GM13977 (cell line): ENCODE results near the gene ADAM10.

ENCODE experiments used
- DNase-seq: peaks from one replicate; pipeline ENCODE4 v3.0.0; 2012; ENCODE audit warnings: low spot score
- CTCF ChIP-seq: IDR thresholded peaks from 2 replicates; pipeline ENCODE4 v1.5.1; 2012; ENCODE audit warnings: mild to moderate bottlenecking, control low read depth; ENCODE audit not compliant: insufficient read depth; ENCODE audit errors: extremely low read depth, missing control alignments
- in situ Hi-C: fragments of 300-500 bp; cut with MboI; formaldehyde crosslinking; loops from one replicate; pipeline ENCODE4 v1.12.0; 2022; ENCODE audit warnings: low sequenced_read_pairs, low pct_unique_long_range_greater_than_20kb, mixed read lengths, inconsistent platforms; ENCODE audit not compliant: unreplicated experiment

ADAM10 gene

GRCh38 chr15:58686286-58686685 is 63.2 kb downstream of the ADAM10 start:
- in situ Hi-C loops, result no loop called here
- DNase-seq, result no peak
- TF ChIP-seq CTCF, result no peak

- no peak for TF ChIP-seq CTCF
- in situ Hi-C loops, result no loop called here
- no peak for DNase-seq
Measured at GRCh38 chr15:58684751-58685150, 64.8 kb downstream of the ADAM10 start.

- DNase-seq, result no peak
- in situ Hi-C loops, result no loop called here
- TF ChIP-seq CTCF, result no peak
Measured at GRCh38 chr15:58684036-58684710, 65.3 kb downstream of the ADAM10 start.

GRCh38 chr15:58682234-58682633 is 67.3 kb downstream of the ADAM10 start:
- in situ Hi-C loops, result no loop called here
- no peak for DNase-seq
- no peak for TF ChIP-seq CTCF

- no peak for TF ChIP-seq CTCF
- in situ Hi-C loops, result no loop called here
- DNase-seq, result no peak
Measured at GRCh38 chr15:58678683-58679082, 70.8 kb downstream of the ADAM10 start.

- in situ Hi-C loops, result no loop called here
- no peak for TF ChIP-seq CTCF
Measured at GRCh38 chr15:58677426-58677825, 72.1 kb downstream of the ADAM10 start.

More at GRCh38 chr15:58677426-58677825, 72.1 kb downstream of the ADAM10 start:
- DNase-seq, result no peak
